CD4-positive, alpha-beta T cell treated with Interleukin-21 for 1 hour (primary cell): ENCODE data around the gene STK24.

Source experiments
- DNase-seq: peaks from one replicate; pipeline ENCODE4 v3.0.0-alpha.2; 2020

The STK24 gene

GRCh38 chr13:98446234-98446621, 130.7 kb downstream of the STK24 start:
- no peak for DNase-seq

- peak; percentile 75 for DNase-seq
These were observed 131.3 kb downstream of the STK24 start for GRCh38 chr13:98445340-98446233.

- DNase-seq: no peak
These were observed 132.5 kb downstream of the STK24 start for GRCh38 chr13:98444381-98444780.

GRCh38 chr13:98443800-98444325, 133.0 kb downstream of the STK24 start:
- no peak for DNase-seq

GRCh38 chr13:98443329-98443728, 133.6 kb downstream of the STK24 start:
- no peak for DNase-seq

GRCh38 chr13:98442391-98443230, 134.3 kb downstream of the STK24 start:
- no peak for DNase-seq

GRCh38 chr13:98441056-98441676, 135.7 kb downstream of the STK24 start:
- no peak for DNase-seq

GRCh38 chr13:98440390-98441055, 136.4 kb downstream of the STK24 start:
- no peak for DNase-seq

GRCh38 chr13:98439896-98440295, 137.0 kb downstream of the STK24 start:
- DNase-seq: no peak

GRCh38 chr13:98439126-98439828, 137.6 kb downstream of the STK24 start:
- no peak for DNase-seq

GRCh38 chr13:98438246-98439125, 138.4 kb downstream of the STK24 start:
- DNase-seq: no peak

GRCh38 chr13:98436233-98436910, 140.5 kb downstream of the STK24 start:
- no peak for DNase-seq

- no peak for DNase-seq
These were observed 141.5 kb downstream of the STK24 start for GRCh38 chr13:98435376-98435775.

GRCh38 chr13:98434060-98434459, 142.8 kb downstream of the STK24 start:
- no peak for DNase-seq

- no peak for DNase-seq
These were observed 143.3 kb downstream of the STK24 start for GRCh38 chr13:98433654-98434053.

GRCh38 chr13:98432638-98433037, 144.3 kb downstream of the STK24 start:
- DNase-seq: no peak

- DNase-seq: no peak
These were observed 146.8 kb downstream of the STK24 start for GRCh38 chr13:98429977-98430736.

- no peak for DNase-seq
These were observed 147.4 kb downstream of the STK24 start for GRCh38 chr13:98429531-98429930.

- no peak for DNase-seq
These were observed 147.8 kb downstream of the STK24 start for GRCh38 chr13:98429081-98429480.
